Activated naive CD4-positive, alpha-beta T cell treated with anti-CD3 and anti-CD28 coated beads, Interleukin-2, amount 50 U/mL, for 24 hours (primary cell): ENCODE data around the gene SPHK1.
A peak's percentile ranks its signal among the peaks of the same experiment; 100 is the strongest.
"Not testable (repeated sequence)": the region's sequence is repeated elsewhere in the genome, so short reads cannot be mapped to it uniquely, and the experiment has no call there.

Experiments
- H3K27ac Mint-ChIP-seq: one replicate; pipeline ENCODE4 v1.8.0; 2021; ENCODE audit warnings: mild to moderate bottlenecking, mixed read lengths
- H3K27me3 Mint-ChIP-seq: one replicate; pipeline ENCODE4 v1.8.0; 2021; ENCODE audit warnings: mixed read lengths
- H3K36me3 Mint-ChIP-seq: one replicate; pipeline ENCODE4 v1.8.0; 2021; ENCODE audit warnings: mixed read lengths
- H3K4me1 Mint-ChIP-seq: one replicate; pipeline ENCODE4 v1.8.0; 2021; ENCODE audit warnings: mixed read lengths
- H3K4me3 Mint-ChIP-seq: one replicate; pipeline ENCODE4 v1.8.0; 2021; ENCODE audit warnings: mild to moderate bottlenecking, mixed read lengths
- H3K9me3 Mint-ChIP-seq: one replicate; pipeline ENCODE4 v1.8.0; 2021; ENCODE audit warnings: mixed read lengths

SPHK1 gene, protein sequence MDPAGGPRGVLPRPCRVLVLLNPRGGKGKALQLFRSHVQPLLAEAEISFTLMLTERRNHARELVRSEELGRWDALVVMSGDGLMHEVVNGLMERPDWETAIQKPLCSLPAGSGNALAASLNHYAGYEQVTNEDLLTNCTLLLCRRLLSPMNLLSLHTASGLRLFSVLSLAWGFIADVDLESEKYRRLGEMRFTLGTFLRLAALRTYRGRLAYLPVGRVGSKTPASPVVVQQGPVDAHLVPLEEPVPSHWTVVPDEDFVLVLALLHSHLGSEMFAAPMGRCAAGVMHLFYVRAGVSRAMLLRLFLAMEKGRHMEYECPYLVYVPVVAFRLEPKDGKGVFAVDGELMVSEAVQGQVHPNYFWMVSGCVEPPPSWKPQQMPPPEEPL

DNA sequence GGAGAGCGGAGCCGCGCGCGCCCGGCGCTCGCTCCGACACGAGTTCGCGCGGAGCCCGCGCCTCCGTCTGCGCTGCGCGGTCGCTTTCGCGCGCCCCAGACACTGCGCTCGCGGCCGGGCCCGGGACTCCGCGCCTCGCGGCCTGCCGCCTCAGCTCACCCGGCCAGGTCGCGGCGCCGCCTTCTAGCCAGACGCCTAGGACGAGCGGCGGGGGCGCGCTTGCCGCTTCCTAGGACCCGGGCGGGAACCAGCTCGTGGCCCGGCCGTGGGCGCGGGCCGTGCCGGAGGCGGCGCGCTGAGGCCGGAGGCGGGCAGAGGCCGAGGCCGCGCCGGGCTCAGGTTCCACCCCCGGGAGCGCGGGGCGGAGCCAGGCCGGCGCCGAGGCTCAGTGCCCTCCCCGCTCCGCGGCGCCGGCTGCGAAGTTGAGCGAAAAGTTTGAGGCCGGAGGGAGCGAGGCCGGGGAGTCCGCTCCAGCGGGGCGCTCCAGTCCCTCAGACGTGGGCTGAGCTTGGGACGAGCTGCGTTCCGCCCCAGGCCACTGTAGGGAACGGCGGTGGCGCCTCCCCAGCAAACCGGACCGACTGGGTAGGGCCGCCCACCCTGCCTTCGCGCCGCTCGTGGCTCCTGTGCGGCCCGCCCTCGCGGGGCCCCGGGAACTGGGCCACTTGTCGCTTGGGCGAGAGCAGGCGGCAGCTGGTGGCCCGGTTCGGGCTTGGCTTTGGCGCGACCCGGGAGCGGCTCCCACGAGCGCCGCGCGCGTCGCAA is at the start of gene SPHK1:
Gene SPHK1 (plus strand): TSS at position 388 of the 765 bp plus-strand sequence. CDS start 1,036 bp downstream, outside the sequence.
- Mint-ChIP-seq H3K4me1 (peaks cover 14% of the 10 kb centered on the region), H3K36me3 (no peaks in the 10 kb centered on the region), H3K4me3 (peak within 1 kb of the TSS; percentile 92), H3K27me3 (no peaks in the 10 kb centered on the region), H3K27ac (peak within 1 kb of the TSS; percentile 91), H3K9me3 (no peaks in the 10 kb centered on the region)

DNA sequence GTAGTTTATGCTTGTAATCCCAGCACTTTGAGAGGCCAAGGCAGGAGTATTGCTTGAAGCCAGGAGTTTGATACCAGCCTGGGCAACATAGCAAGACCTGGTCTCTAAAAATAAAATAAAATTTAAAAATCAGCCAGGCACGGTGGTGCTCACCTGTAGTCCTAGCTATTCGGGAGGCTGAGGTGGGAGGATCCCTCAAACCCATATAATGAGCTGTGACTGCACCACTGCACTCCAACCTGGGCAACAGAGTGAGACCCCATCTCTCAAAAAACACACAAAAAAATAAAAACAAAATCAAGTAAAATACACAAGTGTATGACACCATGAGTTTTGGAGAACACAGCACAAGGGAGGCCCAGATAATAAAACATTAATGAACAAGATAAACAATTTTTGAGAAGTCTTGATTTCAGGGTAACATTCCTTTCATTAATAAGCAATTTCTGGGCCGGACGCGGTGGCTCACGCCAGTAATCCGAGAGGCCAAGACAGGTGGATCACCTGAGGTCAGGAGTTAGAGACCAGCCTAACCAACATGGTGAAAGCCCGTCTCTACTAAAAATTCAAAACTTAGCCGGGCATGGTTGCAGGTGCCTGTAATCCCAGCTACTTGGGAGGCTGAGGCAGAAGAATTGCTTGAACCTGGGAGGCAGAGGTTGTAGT is 48.6 kb upstream of the SPHK1 start:
- H3K27ac Mint-ChIP-seq: no peak overlapping the region
- H3K27me3 Mint-ChIP-seq: no peaks in the 10 kb centered on the region
- no peak overlapping the region for H3K4me3 Mint-ChIP-seq
- no peaks in the 10 kb centered on the region for H3K9me3 Mint-ChIP-seq
- H3K36me3 Mint-ChIP-seq: peaks cover 5% of the 10 kb centered on the region
- H3K4me1 Mint-ChIP-seq: peaks cover 4% of the 10 kb centered on the region

DNA sequence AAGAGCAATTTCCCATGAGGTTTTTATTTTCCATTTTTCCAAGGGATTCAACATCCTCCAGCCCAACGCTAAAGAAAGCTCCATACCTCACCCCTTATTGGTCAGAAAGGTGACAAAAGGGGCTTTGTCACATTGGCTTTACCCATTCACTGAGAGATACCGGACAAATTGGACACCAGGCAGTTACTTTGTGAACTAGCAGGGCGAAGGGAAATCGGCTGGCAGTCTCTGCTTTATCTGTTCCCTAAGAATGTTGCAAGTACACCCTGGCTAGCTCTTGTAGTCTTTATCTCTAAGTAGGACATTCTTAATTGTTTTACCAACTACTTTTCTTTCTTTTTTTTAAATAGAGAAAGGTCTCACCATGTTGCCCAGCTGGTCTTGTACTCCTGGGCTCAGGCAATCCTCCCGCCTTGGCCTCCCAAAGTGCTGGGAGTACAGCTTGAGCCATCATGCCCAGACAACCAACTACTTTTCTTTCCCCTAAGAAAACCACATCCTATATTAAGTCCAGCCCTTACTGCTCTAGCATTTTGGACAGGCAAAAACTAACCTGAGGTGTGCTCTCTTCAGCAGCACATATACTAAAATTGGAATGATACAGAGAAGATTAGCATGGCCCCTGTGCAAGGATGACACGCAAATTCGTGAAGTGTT is 47.5 kb upstream of the SPHK1 start:
- Mint-ChIP-seq H3K27ac (no peak overlapping the region), H3K27me3 (no peaks in the 10 kb centered on the region), H3K4me3 (no peak overlapping the region), H3K9me3 (no peaks in the 10 kb centered on the region), H3K36me3 (peaks cover 3% of the 10 kb centered on the region), H3K4me1 (peaks cover 4% of the 10 kb centered on the region)

DNA sequence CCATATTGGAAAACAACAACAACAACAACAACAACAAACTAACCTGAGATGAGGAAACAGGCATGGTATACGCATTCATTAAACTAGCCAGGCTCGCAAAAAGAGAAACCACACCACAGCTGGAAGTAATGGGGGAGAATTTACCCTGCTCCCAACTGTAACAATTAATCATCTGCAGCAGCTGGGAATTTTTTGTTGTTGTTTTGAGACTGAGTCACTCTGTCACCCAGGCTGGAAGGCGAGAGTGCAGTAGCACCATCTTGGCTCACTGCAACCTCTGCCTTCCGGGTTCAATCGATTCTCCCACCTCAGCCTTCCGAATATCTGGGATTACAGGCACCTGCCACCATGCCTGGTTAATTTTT is 47.0 kb upstream of the SPHK1 start:
- Mint-ChIP-seq H3K27me3 (no peaks in the 10 kb centered on the region), H3K4me1 (peaks cover 4% of the 10 kb centered on the region), H3K9me3 (no peaks in the 10 kb centered on the region), H3K4me3 (no peak overlapping the region), H3K36me3 (peaks cover 6% of the 10 kb centered on the region), H3K27ac (no peak overlapping the region)

DNA sequence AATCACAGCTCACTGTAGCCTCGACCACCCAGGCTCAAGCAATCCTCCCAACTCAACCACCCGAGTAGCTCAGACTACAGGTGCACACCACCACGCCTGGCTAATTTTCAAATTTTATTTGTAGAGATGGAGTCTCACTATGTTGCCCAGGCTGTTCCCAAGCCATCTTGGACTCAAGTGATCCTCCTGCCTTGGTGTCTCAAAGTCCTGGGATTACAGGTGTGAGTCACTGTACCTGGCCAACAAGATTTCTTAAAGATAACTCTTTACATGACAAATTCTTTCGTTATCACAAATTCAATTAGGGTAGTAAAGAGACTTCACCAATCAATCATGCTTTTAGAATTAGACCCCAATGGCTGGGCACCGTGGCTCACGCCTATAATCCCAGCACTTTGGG is 43.1 kb upstream of the SPHK1 start:
- no peak overlapping the region for H3K27ac Mint-ChIP-seq
- no peaks in the 10 kb centered on the region for H3K27me3 Mint-ChIP-seq
- H3K4me3 Mint-ChIP-seq: no peak overlapping the region
- H3K9me3 Mint-ChIP-seq: no peaks in the 10 kb centered on the region
- H3K4me1 Mint-ChIP-seq: peaks cover 4% of the 10 kb centered on the region
- H3K36me3 Mint-ChIP-seq: peaks cover 12% of the 10 kb centered on the region

GRCh38 chr17:76343106-76343505 is 41.3 kb upstream of the SPHK1 start:
- H3K27ac Mint-ChIP-seq: no peak overlapping the region
- H3K9me3 Mint-ChIP-seq: no peaks in the 10 kb centered on the region
- peaks cover 3% of the 10 kb centered on the region for H3K4me1 Mint-ChIP-seq
- H3K4me3 Mint-ChIP-seq: no peak overlapping the region
- H3K27me3 Mint-ChIP-seq: no peaks in the 10 kb centered on the region
- peaks cover 19% of the 10 kb centered on the region for H3K36me3 Mint-ChIP-seq

DNA sequence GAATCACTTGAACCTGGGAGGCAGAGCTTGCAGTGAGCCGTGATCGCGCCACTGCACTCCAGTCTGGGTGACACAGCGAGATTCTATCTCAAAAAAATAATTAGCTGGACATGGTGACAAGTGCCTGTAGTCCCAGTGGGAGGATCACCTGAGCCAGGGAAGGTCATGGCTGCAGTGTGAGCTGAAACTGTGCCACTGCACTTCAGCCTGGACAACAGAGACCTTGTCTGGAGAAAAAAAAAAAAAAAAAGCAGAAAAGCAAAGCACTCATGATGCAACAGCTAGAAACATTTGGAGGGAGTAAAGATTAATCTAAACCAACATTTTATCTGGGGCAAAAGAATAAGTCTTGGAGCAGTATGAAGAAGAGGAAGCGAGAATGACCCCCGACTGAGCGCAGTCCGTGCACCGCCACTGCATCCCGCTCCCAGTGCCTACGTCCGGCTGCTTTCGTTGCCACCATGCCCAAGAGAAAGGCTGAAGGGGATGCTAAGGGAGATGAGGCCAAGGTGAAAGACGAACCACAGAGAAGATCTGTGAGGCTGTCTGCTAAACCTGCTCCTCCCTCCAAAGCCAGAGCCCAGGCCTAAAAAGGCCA is 38.9 kb upstream of the SPHK1 start:
- H3K9me3 Mint-ChIP-seq: no peaks in the 10 kb centered on the region
- no peaks in the 10 kb centered on the region for H3K27me3 Mint-ChIP-seq
- H3K4me1 Mint-ChIP-seq: peaks cover 3% of the 10 kb centered on the region
- H3K36me3 Mint-ChIP-seq: peaks cover 16% of the 10 kb centered on the region
- no peak overlapping the region for H3K27ac Mint-ChIP-seq
- no peak overlapping the region for H3K4me3 Mint-ChIP-seq

GRCh38 chr17:76346936-76347335 is 37.5 kb upstream of the SPHK1 start:
- H3K4me3 Mint-ChIP-seq, H3K27me3 Mint-ChIP-seq, H3K9me3 Mint-ChIP-seq, H3K27ac Mint-ChIP-seq, H3K4me1 Mint-ChIP-seq: not testable (repeated sequence)
- peaks cover 15% of the 10 kb centered on the region for H3K36me3 Mint-ChIP-seq

DNA sequence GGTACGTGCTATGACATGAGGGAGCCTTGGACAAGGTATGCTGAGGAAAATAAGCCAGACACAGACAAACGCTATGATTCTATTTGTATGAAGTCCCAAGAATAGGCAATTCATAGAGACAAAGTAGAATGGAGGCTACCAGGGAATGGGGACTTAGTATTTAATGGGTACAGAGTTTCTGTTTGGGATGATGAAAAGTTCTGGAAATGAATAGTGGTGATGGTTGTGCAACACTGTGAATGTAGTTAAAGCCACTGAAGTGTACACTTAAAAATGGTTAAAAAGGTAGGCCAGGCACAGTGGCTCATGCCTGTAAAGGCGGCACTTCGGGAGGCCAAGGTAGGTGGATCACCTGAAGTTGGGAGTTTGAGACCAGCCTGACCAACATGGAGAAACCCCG is 33.9 kb upstream of the SPHK1 start:
- Mint-ChIP-seq H3K27me3 (no peaks in the 10 kb centered on the region), H3K4me3 (no peak overlapping the region), H3K36me3 (peaks cover 12% of the 10 kb centered on the region), H3K9me3 (no peaks in the 10 kb centered on the region), H3K27ac (no peak overlapping the region), H3K4me1 (peaks cover 17% of the 10 kb centered on the region)

DNA sequence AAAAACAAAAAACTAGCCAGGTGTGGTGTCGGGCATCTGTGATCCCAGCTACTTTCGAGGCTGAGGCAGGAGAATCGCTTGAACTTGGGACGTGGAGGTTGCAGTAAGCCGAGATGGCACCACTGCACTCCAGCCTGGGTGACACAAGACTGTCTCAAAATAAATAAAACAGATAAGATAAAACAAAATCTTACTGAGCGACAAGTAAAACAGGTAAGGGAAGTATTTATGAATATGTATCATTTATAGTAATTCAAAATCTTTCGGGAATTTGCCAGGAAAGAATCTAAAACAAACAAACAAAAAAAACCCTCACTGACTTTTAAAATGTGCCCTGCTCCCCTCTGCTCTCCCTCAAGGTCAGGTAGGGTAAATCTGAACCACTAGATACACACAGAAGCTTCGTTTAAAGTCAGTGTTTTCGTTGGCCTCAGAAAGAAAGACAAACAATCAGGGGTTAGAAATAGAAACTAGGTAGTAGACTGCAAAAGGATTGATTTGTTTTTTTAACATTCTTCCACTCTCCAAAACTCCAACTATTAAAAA is 32.8 kb upstream of the SPHK1 start:
- no peak overlapping the region for H3K27ac Mint-ChIP-seq

GRCh38 chr17:76353004-76353598 is 31.3 kb upstream of the SPHK1 start:
- H3K27me3 Mint-ChIP-seq: no peaks in the 10 kb centered on the region
- no peaks in the 10 kb centered on the region for H3K36me3 Mint-ChIP-seq
- H3K4me3 Mint-ChIP-seq: peak overlapping the region; percentile 91
- peaks cover 13% of the 10 kb centered on the region for H3K4me1 Mint-ChIP-seq
- peak overlapping the region; percentile 90 for H3K27ac Mint-ChIP-seq
- no peaks in the 10 kb centered on the region for H3K9me3 Mint-ChIP-seq

More for the DNA sequence above, 32.8 kb upstream of the SPHK1 start:
- Mint-ChIP-seq H3K36me3 (peaks cover 7% of the 10 kb centered on the region), H3K4me1 (peaks cover 17% of the 10 kb centered on the region), H3K27me3 (no peaks in the 10 kb centered on the region), H3K9me3 (no peaks in the 10 kb centered on the region), H3K4me3 (peak overlapping the region; percentile 70)

- H3K27ac Mint-ChIP-seq: peak within 1 kb of the TSS; percentile 98
- peaks cover 13% of the 10 kb centered on the region for H3K4me1 Mint-ChIP-seq
- H3K4me3 Mint-ChIP-seq: peak within 1 kb of the TSS; percentile 91
- H3K9me3 Mint-ChIP-seq: no peaks in the 10 kb centered on the region
- no peaks in the 10 kb centered on the region for H3K36me3 Mint-ChIP-seq
- no peaks in the 10 kb centered on the region for H3K27me3 Mint-ChIP-seq
Measured at GRCh38 chr17:76353599-76354316, 30.7 kb upstream of the SPHK1 start, which contains the start of gene PRPSAP1. PRPSAP1 (minus strand) TSS chr17:76353916; CDS start chr17:76353703, 213 bp downstream.

DNA sequence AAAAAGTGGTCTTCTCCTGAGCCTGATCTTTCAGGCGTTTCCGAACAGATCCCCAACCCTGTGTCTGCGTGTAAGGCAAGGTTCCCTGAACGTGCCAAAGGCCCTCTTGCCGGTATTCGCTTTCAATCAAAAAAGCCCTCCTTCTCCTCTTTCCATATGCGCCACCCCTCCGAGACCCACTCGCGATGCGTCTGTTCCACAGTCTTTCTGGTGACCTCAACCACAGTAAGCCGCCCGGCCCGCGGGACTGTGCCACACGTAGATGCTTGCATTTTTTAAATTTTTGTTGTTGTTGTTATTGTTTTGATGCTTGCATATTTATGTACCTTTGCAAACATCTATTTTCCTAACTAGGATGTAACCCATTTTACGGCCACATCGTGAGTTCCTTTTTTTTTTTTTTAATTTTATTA is 30.1 kb upstream of the SPHK1 start:
- Mint-ChIP-seq H3K4me3 (peak overlapping the region; percentile 91), H3K36me3 (no peaks in the 10 kb centered on the region), H3K27ac (peak overlapping the region; percentile 98), H3K9me3 (no peaks in the 10 kb centered on the region), H3K27me3 (no peaks in the 10 kb centered on the region), H3K4me1 (peaks cover 13% of the 10 kb centered on the region)

DNA sequence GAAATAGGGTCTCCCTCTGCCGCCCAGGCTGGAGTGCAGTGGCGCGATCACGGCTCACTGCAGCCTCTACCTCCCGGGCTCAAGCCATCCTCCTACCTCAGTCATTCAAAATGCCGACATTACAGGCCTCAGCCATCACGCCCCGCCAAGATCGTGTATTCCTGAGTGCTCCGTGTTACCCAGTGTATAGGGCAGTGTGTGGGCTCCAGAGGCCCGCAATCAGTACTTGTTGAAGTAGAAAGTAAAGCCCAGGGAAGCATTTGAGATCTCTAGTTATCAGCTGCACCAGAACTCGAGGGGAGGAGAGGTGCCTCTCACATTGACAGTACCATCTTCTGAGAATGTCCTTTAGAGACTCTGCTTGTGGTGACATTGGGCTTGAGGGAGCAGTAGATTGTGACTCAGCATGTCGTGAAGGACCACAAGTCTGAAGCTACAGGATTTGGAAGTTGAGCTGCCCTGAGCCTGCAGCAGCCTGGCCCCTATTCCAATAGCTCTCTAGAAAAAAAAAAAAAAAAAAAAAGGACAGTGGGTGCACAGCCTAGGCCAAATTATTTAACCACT is 29.6 kb upstream of the SPHK1 start:
- peak overlapping the region; percentile 79 for H3K27ac Mint-ChIP-seq
- H3K4me3 Mint-ChIP-seq: peak overlapping the region; percentile 91
- no peaks in the 10 kb centered on the region for H3K9me3 Mint-ChIP-seq
- peaks cover 13% of the 10 kb centered on the region for H3K4me1 Mint-ChIP-seq
- H3K36me3 Mint-ChIP-seq: no peaks in the 10 kb centered on the region
- H3K27me3 Mint-ChIP-seq: no peaks in the 10 kb centered on the region
